Mucosa of descending colon (tissue), 3 donors: ENCODE measurements around the gene UST. TPM values are rescaled to one million over a fixed set of nuclear protein-coding genes. Genes with fewer than 3 reads are reported as not detected.
"Not testable (repeated sequence)": the region's sequence is repeated elsewhere in the genome, so short reads cannot be mapped to it uniquely, and the experiment has no call there.

Source experiments
- ATAC-seq: fragments of 200-7000 bp; cut with Tn5 transposase; one replicate; pipeline ENCODE4 v1.9.1; 2020; ENCODE audit warnings: mild to moderate bottlenecking, moderate library complexity
- DNase-seq, 3 donors: peaks; one replicate each; pipeline ENCODE4 v3.0.0-alpha.2; 2020
- H3K36me3 ChIP-seq: fragments of 200-600 bp; one replicate; pipeline ENCODE4 v1.8.0; 2021; ENCODE audit warnings: low read depth, mild to moderate bottlenecking
- H3K4me1 ChIP-seq: fragments of 200-600 bp; one replicate; pipeline ENCODE4 v1.8.0; 2021; ENCODE audit warnings: low read depth, mild to moderate bottlenecking
- H3K4me3 ChIP-seq: fragments of 200-600 bp; one replicate; pipeline ENCODE4 v1.8.0; 2021; ENCODE audit warnings: mild to moderate bottlenecking
- H3K9me3 ChIP-seq: fragments of 200-600 bp; one replicate; pipeline ENCODE4 v1.8.0; 2021; ENCODE audit warnings: mild to moderate bottlenecking
- CTCF ChIP-seq: fragments of 200-600 bp; IDR thresholded peaks from one replicate; pipeline ENCODE4 v1.8.0; 2022; ENCODE audit warnings: antibody characterized with exemption, mild to moderate bottlenecking
- intact Hi-C, 2 donors: fragments of 100-400 bp; cut with DNase I in 1 of 2; cut with micrococcal nuclease in 1 of 2; formaldehyde crosslinking; loops; one replicate each; pipeline versions ENCODE4 v1.11.0 to v1.11.1; 2022; cut with DNase I, micrococcal nuclease
- total RNA-seq, 3 donors: library from RNA; stranded (reverse); fragmentation: NEBNext Ultra II Directional in 2 of 3; extraction: Animal tissue kit (Norgen Biotek cat#: 25700) in 2 of 3; gene quantifications; one replicate each; pipeline versions ENCODE4 v1.2.1 to v1.2.4, GENCODE V29; 2021 to 2023
- donor health status: DM: no; HTN: no; CAD: no; lungs with moderate emphysema.
- donor health status: DM: no; HTN: no; CAD: no.
- donor health status: DM: no; HTN: yes; CAD: no.

The UST gene
- total RNA-seq, 3 donors from 2014 or later = 1.1 to 16.2 (median 2.1) TPM

- H3K9me3 ChIP-seq = no peaks in the 10 kb centered on the region
- H3K36me3 ChIP-seq = no peaks in the 10 kb centered on the region
- no peak for ATAC-seq
- no peak overlapping the region for H3K4me3 ChIP-seq
- DNase-seq = no peak
- no peaks in the 10 kb centered on the region for H3K4me1 ChIP-seq
- no peak for TF ChIP-seq CTCF
- intact Hi-C loops = no loop called here
Measured at GRCh38 chr6:148971031-148971927, 224.4 kb downstream of the UST start.

- TF ChIP-seq CTCF = no peak
- no peaks in the 10 kb centered on the region for H3K9me3 ChIP-seq
- intact Hi-C loops = no loop called here
- no peaks in the 10 kb centered on the region for H3K36me3 ChIP-seq
- ATAC-seq (peak; percentile 98), DNase-seq (peak; percentile 75 to 85 (median 81))
- H3K4me1 ChIP-seq = no peaks in the 10 kb centered on the region
- no peak overlapping the region for H3K4me3 ChIP-seq
Measured at GRCh38 chr6:148972481-148972880, 225.7 kb downstream of the UST start.

DNA sequence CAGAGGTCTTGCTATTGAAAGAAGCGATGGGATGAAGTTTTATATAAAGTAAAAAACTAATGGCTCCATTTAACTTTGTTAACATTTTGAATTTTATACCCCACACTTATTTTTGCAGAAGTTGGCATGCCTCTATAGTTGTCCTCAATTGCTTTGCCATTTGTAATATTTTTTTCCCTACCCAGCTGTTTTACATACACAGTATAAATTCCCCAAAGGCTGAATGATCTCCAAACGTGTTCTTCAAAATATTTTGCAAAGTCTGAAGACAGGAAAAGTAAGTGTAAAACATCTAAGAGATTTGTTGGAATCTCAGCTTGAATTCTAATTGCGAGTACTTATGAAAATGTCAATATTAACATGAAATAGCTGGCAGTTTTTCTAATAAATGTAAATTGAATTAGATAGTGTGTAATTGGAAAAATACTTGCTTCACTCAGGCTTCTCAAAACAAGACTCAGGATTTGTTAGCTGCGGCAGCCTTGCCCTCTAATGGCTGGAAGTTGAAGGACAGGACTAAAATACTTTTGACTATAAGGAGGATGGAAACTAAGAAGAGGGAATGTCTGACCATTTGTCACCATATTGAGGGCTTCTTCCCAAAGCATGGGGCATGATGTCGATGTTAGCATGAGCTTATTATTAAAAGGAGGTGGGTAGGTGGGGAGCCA lies 226.8 kb downstream of the UST start:
- Histone ChIP-seq H3K4me3 (no peak overlapping the region), H3K4me1 (no peaks in the 10 kb centered on the region), H3K36me3 (no peaks in the 10 kb centered on the region), H3K9me3 (no peaks in the 10 kb centered on the region)
- intact Hi-C loops = no loop called here
- no peak for ATAC-seq
- no peak for TF ChIP-seq CTCF
- DNase-seq = no peak

GRCh38 chr6:148974351-148974750 lies 227.5 kb downstream of the UST start:
- Histone ChIP-seq H3K4me3 (no peak overlapping the region), H3K9me3 (no peaks in the 10 kb centered on the region), H3K4me1 (no peaks in the 10 kb centered on the region), H3K36me3 (no peaks in the 10 kb centered on the region)
- ATAC-seq = no peak
- DNase-seq = no peak
- TF ChIP-seq CTCF = no peak
- intact Hi-C loops = no loop called here

GRCh38 chr6:148978298-148978697 lies 231.5 kb downstream of the UST start:
- H3K36me3 ChIP-seq, H3K9me3 ChIP-seq, intact Hi-C loops, ATAC-seq, H3K4me1 ChIP-seq, H3K4me3 ChIP-seq, DNase-seq: not testable (repeated sequence)
